PC-9 (cell line): ENCODE measurements around the gene PRAF2. TPM values are rescaled to one million over a fixed set of nuclear protein-coding genes. Genes with fewer than 3 reads are reported as not detected.

Source experiments
- BruUV-seq: library from RNA; stranded (reverse); fragments of 400-500 nt; replicated peaks from 2 replicates; lab custom pipeline; 2021; lab: Mats Ljungman, UMichigan
- CTCF ChIA-PET: fragments of 300-600 bp; sonication (Branson Sonifier 250); formaldehyde crosslinking; loops from one replicate; lab custom pipeline; 2022; ENCODE audit warnings: antibody characterized with exemption; lab: Charles Lee
- POLR2A ChIA-PET: fragments of 300-600 bp; sonication (Branson Sonifier 250); formaldehyde crosslinking; loops from one replicate; lab custom pipeline; 2022; ENCODE audit warnings: antibody characterized with exemption; ENCODE audit not compliant: unreplicated experiment; lab: Charles Lee
- DNase-seq, 2 experiments: peaks; one replicate each; pipeline versions ENCODE4 v3.0.0 to v3.0.0-alpha.2; 2015 to 2022; ENCODE audit warnings: mixed read lengths in 1 of 2
- H2AFZ ChIP-seq: fragments of 200-600 bp; sonication (generic); 2 replicates; pipeline ENCODE4 v1.8.1; 2017; ENCODE audit warnings: antibody characterized with exemption
- H3F3A ChIP-seq: fragments of 200-600 bp; sonication (generic); 2 replicates; pipeline ENCODE4 v1.8.1; 2017; ENCODE audit warnings: antibody characterized with exemption, mild to moderate bottlenecking, low read depth; ENCODE audit not compliant: insufficient read depth
- H3K27ac ChIP-seq: fragments of 200-600 bp; sonication (generic); 2 replicates; pipeline ENCODE4 v1.6.1; 2016; ENCODE audit warnings: mixed run types
- H3K27me3 ChIP-seq: fragments of 200-600 bp; sonication (generic); 2 replicates; pipeline ENCODE4 v1.6.1; 2016; ENCODE audit warnings: low read depth, mixed run types; ENCODE audit not compliant: insufficient read depth
- H3K36me3 ChIP-seq: fragments of 200-600 bp; sonication (generic); 2 replicates; pipeline ENCODE4 v1.6.1; 2016; ENCODE audit warnings: low read depth, mixed run types
- H3K4me1 ChIP-seq: fragments of 200-600 bp; sonication (generic); replicated peaks from 2 replicates; pipeline ENCODE4 v1.6.1; 2016; ENCODE audit warnings: mixed run types; ENCODE audit not compliant: insufficient read depth
- H3K4me2 ChIP-seq: fragments of 200-600 bp; sonication (generic); 2 replicates; pipeline ENCODE4 v1.6.1; 2017; ENCODE audit warnings: mixed run types
- H3K4me3 ChIP-seq: fragments of 200-600 bp; sonication (generic); 2 replicates; pipeline ENCODE4 v1.6.1; 2016; ENCODE audit warnings: mixed run types
- H3K79me2 ChIP-seq: fragments of 200-600 bp; sonication (generic); 2 replicates; pipeline ENCODE4 v1.6.1; 2017; ENCODE audit warnings: low read depth, mixed run types
- H3K9me2 ChIP-seq: fragments of 200-600 bp; sonication (generic); 2 replicates; pipeline ENCODE4 v1.8.1; 2017; ENCODE audit warnings: mild to moderate bottlenecking; ENCODE audit not compliant: insufficient read depth
- H3K9me3 ChIP-seq: fragments of 200-600 bp; sonication (generic); 2 replicates; pipeline ENCODE4 v1.8.1; 2016; ENCODE audit warnings: low read depth; ENCODE audit not compliant: insufficient read depth
- H4K20me1 ChIP-seq: fragments of 200-600 bp; sonication (generic); 2 replicates; pipeline ENCODE4 v1.8.1; 2017; ENCODE audit not compliant: insufficient read depth
- EZH2 ChIP-seq: fragments of 200-600 bp; sonication (generic); IDR thresholded peaks from 2 replicates; pipeline ENCODE4 v1.8.0; 2017; ENCODE audit warnings: antibody characterized with exemption, low read depth
- intact Hi-C: fragments of 100-400 bp; cut with micrococcal nuclease; formaldehyde crosslinking; loops from one replicate; pipeline ENCODE4 v1.10.0; 2022; ENCODE audit not compliant: unreplicated experiment
- total RNA-seq: library from RNA; stranded (reverse); gene quantifications from 2 replicates; pipeline ENCODE4 v1.2.3, GENCODE V29; 2021
- TF ChIP-seq, protein P1 (sequence below): fragments of 200-600 bp; sonication (generic); conservative IDR thresholded peaks from 2 replicates; pipeline ENCODE4 v1.6.1; 2017; ENCODE audit warnings: mixed run types, antibody characterized with exemption, mild to moderate bottlenecking, moderate library complexity

PRAF2 gene
- total RNA-seq, 1 experiment from 2014 or later: 12.8 TPM

GRCh38 chrX:49043987-49044281 lies 29.9 kb downstream of the PRAF2 start:
- BruUV-seq: no TSS peak
- ChIA-PET CTCF (no interaction called here), POLR2A (interaction anchor here (0.6 to 0.7 kb wide), 2 partner anchors 57 to 86 kb away, joined by 3 read pairs; no protein-coding TSS in a partner anchor)
- intact Hi-C loops: loop anchor here (1.0 to 10.0 kb wide), 7 partner anchors 15 to 282 kb away; partner anchors contain the start of genes CCDC120, GLOD5, GRIPAP1 and OTUD5
- Histone ChIP-seq H3K27me3 (no peaks in the 10 kb centered on the region), H3K4me3 (peak overlapping the region; percentile 43; the same call in 1 of the 2 replicates), H3F3A (no peaks in the 10 kb centered on the region), H4K20me1 (no peaks in the 10 kb centered on the region), H3K36me3 (no peaks in the 10 kb centered on the region), H3K4me1 (peaks cover 8% of the 10 kb centered on the region), H3K9me3 (no peaks in the 10 kb centered on the region), H3K9me2 (no peaks in the 10 kb centered on the region), H3K79me2 (peaks cover 21% of the 10 kb centered on the region), H3K27ac (0 out of 2 replicates have a peak overlapping the region, but pooled peaks have one; percentile 39), H3K4me2 (peak overlapping the region; percentile 67), H2AFZ (no peak overlapping the region; the same call in 1 of the 2 replicates)
- DNase-seq: no peak
- TF ChIP-seq, protein P1, sequence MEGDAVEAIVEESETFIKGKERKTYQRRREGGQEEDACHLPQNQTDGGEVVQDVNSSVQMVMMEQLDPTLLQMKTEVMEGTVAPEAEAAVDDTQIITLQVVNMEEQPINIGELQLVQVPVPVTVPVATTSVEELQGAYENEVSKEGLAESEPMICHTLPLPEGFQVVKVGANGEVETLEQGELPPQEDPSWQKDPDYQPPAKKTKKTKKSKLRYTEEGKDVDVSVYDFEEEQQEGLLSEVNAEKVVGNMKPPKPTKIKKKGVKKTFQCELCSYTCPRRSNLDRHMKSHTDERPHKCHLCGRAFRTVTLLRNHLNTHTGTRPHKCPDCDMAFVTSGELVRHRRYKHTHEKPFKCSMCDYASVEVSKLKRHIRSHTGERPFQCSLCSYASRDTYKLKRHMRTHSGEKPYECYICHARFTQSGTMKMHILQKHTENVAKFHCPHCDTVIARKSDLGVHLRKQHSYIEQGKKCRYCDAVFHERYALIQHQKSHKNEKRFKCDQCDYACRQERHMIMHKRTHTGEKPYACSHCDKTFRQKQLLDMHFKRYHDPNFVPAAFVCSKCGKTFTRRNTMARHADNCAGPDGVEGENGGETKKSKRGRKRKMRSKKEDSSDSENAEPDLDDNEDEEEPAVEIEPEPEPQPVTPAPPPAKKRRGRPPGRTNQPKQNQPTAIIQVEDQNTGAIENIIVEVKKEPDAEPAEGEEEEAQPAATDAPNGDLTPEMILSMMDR: no peak
- TF ChIP-seq EZH2: no peak

DNA sequence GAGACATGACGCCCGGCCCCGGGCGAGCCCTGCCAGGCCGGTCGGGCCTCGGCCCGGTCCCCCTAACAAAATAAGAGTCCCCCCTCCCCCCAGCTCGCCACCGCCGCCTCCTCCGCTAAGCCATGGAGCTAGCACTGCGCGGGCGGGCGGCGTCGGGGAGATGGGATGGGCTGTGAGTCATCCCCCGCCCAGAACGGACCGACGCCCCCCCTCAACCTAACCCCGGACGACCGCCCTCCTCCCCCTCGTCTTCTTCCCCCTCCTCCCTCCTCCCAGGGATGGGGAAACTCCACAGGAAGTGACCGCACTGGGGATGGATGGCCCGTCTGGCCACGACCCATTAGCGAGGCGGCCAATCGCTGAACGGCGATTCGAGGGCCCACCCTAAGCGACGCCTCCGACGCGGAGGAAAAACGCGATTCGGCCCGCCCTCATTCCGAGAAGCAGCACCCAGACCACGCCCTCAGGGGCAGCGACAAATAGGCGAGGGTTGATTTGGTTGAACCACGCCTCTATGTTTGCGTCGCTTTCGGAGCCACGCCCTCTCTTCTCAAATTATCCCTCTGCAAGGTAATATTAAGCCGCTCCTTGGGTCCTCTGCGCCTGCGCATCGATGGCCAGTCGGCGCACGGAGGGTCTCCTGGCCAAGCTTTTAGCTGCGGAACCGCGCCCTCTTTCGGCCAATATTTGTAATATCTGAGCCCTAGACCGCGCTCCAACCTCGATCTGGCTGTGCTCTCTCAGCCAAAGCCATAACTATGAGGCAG lies 30.4 kb downstream of the PRAF2 start, which contains the start of gene TFE3:
Gene TFE3, minus strand, starts transcription at position 138 of the 767 bp plus-strand sequence. Its CDS starts 131 bp downstream, at position 7.
- Histone ChIP-seq H2AFZ (no peak within 1 kb of the TSS; the same call in 1 of the 2 replicates), H3K27me3 (no peaks in the 10 kb centered on the region), H3K9me3 (no peaks in the 10 kb centered on the region), H4K20me1 (no peaks in the 10 kb centered on the region), H3K79me2 (peaks cover 26% of the 10 kb centered on the region), H3F3A (no peaks in the 10 kb centered on the region), H3K9me2 (no peaks in the 10 kb centered on the region), H3K4me2 (peak within 1 kb of the TSS; percentile 69), H3K4me3 (peak within 1 kb of the TSS; percentile 58), H3K36me3 (no peaks in the 10 kb centered on the region), H3K4me1 (peaks cover 13% of the 10 kb centered on the region), H3K27ac (peak within 1 kb of the TSS; percentile 75)
- intact Hi-C loops: loop anchor here (1.0 to 10.0 kb wide), 7 partner anchors 15 to 281 kb away; partner anchors contain the start of genes CCDC120, GLOD5, GRIPAP1 and OTUD5
- CTCF ChIA-PET: interaction anchor here (0.6 kb wide), 1 partner anchor 367 kb away, joined by 13 read pairs; no protein-coding TSS in a partner anchor
- no TSS peak for BruUV-seq
- DNase-seq: peak; percentile 90
- TF ChIP-seq, protein P1: peak; percentile 44; the same call in 1 of the 2 replicates
- TF ChIP-seq EZH2: no peak
- POLR2A ChIA-PET: interaction anchor here (0.6 to 0.7 kb wide), 3 partner anchors 41 to 85 kb away, joined by 3 to 25 read pairs (median 3); partner anchors contain the start of gene GRIPAP1

GRCh38 chrX:49042581-49043219 lies 31.1 kb downstream of the PRAF2 start:
- Histone ChIP-seq H3F3A (no peaks in the 10 kb centered on the region), H3K4me2 (peak overlapping the region; percentile 69), H3K79me2 (peaks cover 26% of the 10 kb centered on the region), H3K4me1 (peaks cover 17% of the 10 kb centered on the region), H3K36me3 (no peaks in the 10 kb centered on the region), H3K27me3 (no peaks in the 10 kb centered on the region), H2AFZ (no peak overlapping the region), H4K20me1 (no peaks in the 10 kb centered on the region), H3K4me3 (peak overlapping the region; percentile 58), H3K27ac (peak overlapping the region; percentile 75), H3K9me3 (no peaks in the 10 kb centered on the region), H3K9me2 (no peaks in the 10 kb centered on the region)
- CTCF ChIA-PET: no interaction called here
- BruUV-seq: TSS peak; percentile 46
- TF ChIP-seq EZH2: no peak
- TF ChIP-seq, protein P1: no peak
- POLR2A ChIA-PET: no interaction called here
- no peak for DNase-seq
- intact Hi-C loops: loop anchor here (1.0 to 10.0 kb wide), 7 partner anchors 16 to 280 kb away; partner anchors contain the start of genes CCDC120, GLOD5, GRIPAP1 and OTUD5
